Activated CD4-positive, alpha-beta T cell treated with anti-CD3 and anti-CD28 coated beads for 24 hours (primary cell): ENCODE results near the gene PLXNA4.

Source experiments
- DNase-seq, 2 donors: peaks; one replicate each; pipeline ENCODE4 v3.0.0-alpha.2; 2020; ENCODE audit warnings: low read depth in 2 of 2

The PLXNA4 gene

DNA sequence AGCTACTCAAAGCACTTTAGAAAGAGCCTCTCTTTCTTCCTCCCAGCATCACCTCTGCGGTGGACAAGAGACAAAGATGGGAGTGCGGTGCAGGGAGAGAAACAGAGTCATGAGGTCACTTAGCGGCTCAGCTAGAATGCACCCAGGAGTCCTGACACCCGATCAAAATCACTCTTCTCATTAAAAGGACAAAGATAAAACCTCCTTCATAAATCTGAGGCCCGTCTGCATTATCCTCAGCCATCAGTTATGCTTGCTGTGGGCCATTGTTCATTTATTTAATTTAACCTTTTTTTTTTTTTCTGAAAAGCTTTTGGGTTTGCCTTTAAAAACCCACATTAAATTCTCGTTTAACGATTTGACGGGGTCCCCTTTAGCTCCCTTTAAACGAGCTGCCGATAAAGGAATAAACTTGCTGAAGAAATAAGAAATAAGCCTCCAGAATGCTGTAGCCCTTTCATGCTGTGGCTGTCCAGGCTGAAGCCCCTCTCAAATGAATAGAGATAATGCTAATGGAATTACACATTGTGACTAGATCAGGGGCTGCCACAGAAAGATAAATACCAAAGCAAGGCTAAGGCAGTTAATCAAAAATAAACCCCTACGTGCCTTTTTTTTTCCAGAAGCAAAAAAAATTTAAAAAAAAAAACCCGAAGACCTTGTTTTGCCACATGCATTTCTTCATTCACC, 16.1 kb upstream of the PLXNA4 start:
- DNase-seq, result no peak

- DNase-seq, result no peak
Measured at GRCh38 chr7:132590162-132590561, 13.9 kb upstream of the PLXNA4 start.

- DNase-seq, result no peak
Measured at GRCh38 chr7:132588596-132588995, 12.3 kb upstream of the PLXNA4 start.

DNA sequence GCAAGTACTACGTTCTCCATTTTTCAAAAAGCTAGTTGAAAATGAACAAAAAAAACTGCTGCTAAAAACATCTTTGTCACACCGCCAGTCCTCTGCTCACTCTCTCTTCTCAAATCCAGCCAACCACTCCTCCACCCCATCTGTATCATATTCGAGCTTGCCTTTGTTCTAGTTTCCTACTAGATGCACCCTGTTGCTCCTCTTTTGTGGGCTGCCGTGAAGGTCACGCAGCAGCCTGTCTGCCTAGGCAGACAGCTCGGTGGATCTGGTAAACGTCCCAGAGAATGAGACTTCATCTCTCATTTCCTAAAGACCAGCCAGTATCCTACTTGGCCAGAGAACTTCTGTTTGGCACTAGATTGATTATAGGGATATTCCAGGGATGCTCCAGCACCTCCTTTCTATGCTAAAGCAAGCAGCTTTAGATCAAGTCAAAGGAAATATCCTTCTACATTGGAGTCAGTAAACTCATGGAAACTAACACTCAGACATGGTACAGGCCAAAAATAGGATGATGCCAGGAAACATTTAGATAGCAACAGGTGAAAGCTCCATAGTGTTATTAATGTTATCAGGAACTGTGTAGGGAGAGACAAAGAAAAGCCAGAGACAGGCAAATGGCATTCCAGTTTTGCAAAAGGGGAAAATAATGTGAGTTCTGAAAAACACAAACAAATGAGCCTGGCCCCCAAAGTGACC, 8.7 kb upstream of the PLXNA4 start:
- no peak for DNase-seq

- no peak for DNase-seq
Measured at GRCh38 chr7:132581431-132581830, 5.2 kb upstream of the PLXNA4 start.

DNA sequence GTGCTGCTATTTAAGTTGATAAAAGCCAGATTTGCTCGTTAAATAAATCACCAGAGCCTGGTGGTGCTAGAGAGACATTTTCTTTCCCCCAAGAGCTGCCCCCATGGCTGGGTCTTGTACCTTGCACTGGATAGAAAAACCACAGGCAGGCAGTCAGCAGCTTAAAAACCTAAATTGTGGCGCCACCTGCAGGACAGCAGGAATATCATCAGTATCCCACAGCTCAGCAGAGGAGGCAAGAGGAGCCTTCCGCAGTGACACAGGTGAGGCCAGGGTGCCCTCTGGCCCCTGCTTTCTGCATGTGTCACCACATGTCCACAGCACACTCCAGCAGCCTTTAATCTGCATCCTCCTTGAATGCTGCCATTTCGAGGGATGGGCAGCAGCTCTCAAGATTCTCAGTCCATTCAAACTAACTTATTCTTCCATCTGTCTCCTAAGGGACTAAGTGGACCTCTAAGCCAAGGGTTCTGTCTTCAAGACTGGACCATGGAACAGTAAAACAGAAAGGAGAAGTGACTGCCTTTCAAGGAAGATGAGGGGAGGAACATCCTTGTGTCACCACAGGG, 4.5 kb upstream of the PLXNA4 start:
- DNase-seq, result peak; percentile 35 to 50

DNA sequence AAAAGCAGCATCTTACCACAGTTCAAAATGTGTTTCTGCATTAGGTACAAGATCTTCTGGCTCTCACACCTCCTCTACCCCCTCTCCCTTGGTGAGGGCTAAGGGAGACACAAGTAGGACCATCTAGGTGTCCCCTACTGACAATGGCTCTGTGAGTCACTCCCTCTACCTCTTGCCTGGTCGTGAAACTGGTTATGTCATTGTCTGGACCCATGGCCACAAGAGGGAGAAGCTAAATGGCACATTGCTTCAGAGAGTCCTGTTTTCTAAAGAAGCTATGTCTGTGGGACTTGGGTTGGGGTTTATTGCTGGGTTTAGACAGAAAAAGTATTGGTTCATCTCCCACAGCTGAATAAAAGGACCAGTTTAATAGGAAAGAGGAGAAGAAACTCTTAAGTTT, 4.0 kb upstream of the PLXNA4 start:
- DNase-seq, result no peak

DNA sequence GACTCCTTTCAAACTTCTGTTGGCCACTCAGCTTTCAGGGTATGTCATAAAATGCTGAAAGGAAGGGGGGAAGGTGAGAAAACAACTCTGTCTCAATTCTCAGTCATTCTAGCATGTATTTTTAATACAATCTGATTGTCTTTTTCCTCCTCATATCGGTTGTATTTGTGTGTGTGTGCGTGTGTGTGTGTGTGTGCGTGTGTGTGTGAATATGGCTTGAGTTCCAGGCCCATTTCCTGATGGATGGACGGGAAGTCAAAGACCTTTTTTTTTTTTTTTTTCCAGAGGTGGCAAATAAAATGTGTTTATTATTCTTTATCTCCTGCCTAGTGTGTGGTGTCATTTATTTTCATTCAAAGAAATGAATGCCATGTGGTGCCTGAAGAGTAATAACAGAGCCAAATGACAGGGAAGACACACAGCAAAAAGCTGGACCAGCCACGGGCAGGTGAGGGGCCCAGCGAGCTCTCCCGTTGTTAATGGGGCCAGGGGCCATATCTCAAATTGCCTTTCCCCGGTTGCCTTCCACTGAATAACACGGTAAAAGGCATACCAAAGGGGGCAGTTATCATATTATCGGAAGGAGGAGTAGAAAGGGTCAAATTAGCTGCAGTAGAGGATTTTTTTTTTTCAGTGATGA, 3.1 kb upstream of the PLXNA4 start:
- no peak for DNase-seq

DNA sequence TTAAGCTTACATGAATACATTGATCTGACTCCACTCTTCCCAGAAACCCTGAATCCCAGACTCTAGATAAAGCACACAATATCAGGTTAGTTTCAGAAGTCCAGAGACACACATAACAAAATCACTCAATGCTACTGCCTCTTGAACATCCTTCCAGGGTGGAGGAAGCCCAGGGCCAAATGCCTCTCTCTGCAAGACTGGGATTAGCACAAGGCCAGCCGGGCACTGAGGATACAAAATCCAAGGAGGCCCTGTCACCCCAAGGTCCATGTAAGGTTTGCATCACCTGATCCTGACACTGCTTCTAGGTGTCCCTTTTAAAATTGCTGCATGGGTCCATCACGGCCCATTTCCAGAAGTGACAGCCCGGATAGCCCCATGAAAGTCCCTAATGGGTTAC, 2.6 kb upstream of the PLXNA4 start:
- no peak for DNase-seq

- no peak for DNase-seq
Measured at GRCh38 chr7:132578050-132578370, 1.7 kb upstream of the PLXNA4 start.

DNA sequence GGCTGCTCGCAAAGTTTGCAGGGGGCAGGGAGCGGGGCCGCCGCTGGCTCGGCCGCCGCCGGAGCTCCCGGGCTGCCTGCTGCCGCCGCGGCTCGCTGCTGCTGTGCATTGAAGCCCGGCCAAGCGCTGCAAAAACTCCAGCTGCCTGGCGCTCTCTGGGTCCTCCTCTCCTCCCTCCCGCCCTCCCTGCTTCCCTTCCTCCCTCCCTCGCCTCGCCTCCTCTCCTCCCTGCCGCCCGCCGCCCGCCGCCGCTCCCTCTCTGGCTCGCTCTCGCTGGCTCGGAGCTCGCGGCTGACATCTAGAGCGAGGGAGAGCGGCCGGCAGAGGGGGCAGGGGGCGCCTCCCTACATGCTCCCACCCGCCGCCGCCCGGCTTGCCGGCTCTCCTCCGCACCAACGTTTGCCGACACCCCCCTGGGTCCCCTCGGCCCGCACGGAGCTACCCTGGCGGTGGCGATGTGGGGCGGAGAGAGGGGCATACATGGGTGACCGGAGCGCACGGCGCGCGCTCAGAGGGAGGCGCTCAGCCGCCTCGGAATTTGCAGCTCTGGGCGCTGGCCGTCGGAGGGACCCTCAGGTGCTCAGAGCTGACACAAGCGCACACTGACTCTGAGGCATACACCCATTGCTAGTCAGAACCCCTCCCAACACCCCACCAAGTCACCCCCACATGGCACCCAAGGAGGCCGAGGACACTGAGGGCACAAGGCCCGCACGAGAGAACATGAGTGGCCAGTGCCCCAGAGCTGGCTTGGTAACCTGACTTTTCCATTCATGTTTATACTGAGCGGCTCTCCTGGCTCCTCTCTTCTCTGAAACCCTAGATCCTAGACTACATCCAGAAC, 1.2 kb upstream of the PLXNA4 start:
- DNase-seq, result no peak

DNA sequence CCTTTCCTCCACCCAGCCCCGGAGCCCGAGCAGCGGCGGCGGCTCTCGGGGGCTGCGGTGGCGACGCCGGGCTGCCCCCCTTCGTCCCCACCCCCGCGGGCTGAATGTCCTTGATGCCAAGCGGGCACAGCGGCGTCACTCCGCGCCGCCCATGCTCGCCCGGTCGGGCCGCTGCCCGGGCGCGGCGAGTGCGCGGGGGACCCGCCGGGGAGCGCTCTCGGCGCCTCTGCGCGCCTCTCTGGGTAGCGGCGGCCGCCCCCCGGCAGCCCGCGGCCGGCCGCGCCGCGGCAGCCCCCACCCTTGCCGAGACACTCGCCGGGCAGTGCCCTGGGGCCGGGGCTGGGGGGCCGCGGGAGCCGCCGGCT, 433 bp upstream of the PLXNA4 start:
- DNase-seq, result no peak

GRCh38 chr7:132575419-132575981, 770 bp downstream of the PLXNA4 start:
- no peak for DNase-seq

DNA sequence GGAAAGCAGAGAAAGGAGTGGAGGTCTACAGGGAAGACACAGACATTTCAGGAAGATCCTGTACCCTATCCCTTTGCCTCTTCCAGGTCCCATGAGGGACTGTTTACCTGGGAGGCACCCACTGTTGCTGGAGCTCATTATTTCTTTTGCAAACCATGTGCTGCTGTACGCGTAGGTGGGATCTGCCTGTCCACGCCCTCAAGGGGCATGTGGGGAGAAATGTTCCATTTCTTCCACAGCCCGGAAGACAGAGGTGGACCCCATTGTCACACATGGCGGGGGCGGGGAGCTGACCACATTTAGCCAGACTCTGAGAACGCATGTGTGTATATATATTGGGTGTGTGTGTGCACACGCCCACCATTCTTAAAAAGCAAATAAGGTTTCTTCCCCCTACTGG, 2.0 kb downstream of the PLXNA4 start:
- no peak for DNase-seq

DNA sequence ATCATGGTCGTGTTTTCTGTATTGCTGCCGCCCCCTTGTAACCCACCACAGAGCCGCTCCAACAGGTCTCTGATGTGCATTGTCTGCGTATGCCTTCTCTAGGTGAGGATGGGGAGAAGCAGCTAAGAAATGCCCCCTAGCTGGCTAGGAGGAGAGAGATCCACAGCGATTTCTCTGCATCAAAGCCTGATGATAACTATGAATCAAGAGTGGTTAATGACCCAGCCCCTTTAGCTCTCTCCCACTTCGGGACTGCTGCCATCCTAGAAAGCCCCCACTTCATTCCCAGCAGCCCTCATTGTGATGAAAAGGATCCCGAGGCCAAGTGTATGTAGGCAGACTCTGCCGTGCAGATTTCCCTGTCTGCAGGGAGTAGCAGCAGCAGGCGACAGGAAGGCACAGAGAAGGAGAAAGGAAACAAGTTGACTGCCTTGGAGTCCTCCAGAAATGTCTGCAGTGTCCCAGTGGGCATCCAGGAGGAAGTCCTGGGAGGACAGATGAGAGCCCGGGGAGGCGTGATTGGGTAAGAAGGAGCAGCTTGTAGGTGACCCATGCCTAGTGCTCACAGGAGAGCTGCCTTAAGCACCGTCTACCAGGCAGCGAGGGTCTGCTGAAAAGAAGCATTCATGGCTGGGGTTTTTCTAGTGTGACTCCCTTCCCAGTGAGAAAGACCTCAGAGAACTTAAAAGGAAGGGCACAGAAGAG, 2.9 kb downstream of the PLXNA4 start:
- DNase-seq, result no peak

DNA sequence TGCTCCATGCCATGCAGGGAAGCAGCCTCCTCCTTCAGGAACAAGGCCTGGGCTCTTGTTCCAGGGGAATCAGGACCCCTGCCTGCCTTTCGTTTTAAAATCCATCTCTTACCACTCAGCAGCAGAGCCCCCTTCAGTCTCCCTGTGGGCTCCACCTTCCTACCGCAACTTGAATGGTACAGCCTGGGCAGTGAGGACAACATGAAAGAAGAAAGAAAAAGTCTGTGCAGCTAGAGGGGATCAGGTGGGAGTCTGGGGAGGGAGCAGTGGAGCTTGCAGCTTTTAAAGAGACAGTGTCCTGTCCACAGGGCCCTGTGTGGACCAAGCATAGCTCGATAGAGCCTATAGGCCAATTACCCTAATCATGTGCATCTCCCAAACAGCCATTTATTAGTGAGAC, 3.7 kb downstream of the PLXNA4 start:
- DNase-seq, result no peak

- no peak for DNase-seq
Measured at GRCh38 chr7:132571970-132572369, 4.3 kb downstream of the PLXNA4 start.

DNA sequence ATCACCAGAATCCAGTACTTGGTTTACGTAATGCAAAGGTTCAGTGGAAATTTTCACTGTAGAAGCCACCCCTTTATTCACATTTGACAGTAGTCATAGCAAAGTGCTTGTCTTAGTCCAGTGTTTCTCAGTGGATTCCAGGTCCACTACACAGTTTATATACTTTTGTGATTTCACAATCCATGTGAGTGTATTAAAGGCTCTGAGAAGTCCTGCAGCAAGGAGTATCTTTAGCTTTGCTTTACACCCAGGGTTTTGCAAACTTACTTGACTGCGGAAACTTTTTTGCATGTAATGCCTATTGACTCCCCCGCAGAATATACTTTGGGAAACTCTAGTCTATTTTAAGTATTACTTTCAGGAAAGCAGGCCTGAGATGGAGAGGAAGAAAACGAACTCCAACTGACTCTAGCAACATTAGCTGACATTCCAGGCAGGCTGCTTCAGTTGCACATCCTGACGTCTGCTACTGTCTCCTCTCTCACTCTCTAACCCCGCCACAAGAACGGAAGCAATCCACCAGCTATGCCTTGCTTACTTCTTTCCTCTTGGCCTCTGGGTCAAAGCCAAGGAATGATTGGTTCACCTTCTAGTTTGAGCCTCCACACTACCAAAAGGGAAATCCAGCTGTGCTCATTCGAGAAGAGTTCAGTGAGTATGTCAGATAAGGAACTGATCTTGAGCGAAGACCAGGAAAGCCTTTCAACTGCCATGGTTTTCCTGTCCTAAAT, 6.2 kb downstream of the PLXNA4 start:
- DNase-seq, result no peak

- no peak for DNase-seq
Measured at GRCh38 chr7:132568962-132569361, 7.3 kb downstream of the PLXNA4 start.

GRCh38 chr7:132565885-132566284, 10.4 kb downstream of the PLXNA4 start:
- DNase-seq, result no peak

DNA sequence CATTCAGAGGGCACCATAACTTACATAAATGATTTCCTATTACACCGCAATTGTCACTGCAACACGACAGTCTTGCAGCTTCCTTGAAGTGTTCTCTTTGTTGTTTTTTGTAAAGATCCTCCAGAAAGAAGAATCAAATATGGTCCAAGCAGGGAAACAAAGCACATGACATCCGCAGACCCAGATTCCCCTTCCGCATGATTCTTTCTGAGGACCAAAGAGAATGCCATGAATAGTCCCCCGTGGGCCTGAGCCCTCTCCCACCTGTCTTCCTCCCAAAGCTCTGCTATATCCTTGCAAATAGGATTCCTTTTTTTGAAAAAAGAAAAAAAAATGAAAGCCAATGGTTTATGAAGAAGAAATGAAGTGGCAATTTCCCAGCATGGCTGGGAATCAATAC, 10.8 kb downstream of the PLXNA4 start:
- no peak for DNase-seq
